Hematopoietic multipotent progenitor cell treated with erythropoietin and hydrocortisone succinate and interleukin-3 and kit ligand, for 17 days (in vitro differentiated cells): ENCODE measurements around the gene KCNH6.

Experiments
- DNase-seq: peaks from one replicate; pipeline ENCODE4 v3.0.0-alpha.2; 2015; ENCODE audit warnings: low spot score

Gene KCNH6

GRCh38 chr17:63557416-63557815 lies 34.3 kb downstream of the KCNH6 start:
- DNase-seq, result no peak

DNA sequence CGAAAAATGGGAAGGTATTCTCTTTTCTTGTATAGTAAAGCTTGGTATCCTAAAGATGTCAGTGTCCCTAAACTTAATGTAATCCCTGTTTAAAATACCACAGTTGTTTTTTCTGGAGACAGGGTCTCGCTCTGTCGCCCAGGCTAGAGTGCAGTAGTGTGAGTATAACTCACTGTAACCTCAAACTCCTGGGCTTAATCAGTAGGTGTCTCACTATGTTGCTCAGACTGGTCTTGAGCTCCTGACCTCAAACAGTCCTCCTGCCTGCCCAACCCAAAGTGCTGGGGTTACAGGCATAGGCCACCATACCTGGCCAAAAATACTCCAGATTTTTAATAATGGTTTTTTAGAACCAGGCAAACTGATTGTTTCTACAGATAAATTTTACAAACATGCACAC lies 35.3 kb downstream of the KCNH6 start:
- no peak for DNase-seq

- DNase-seq, result no peak
These were observed 38.7 kb downstream of the KCNH6 start for GRCh38 chr17:63561819-63562218.

DNA sequence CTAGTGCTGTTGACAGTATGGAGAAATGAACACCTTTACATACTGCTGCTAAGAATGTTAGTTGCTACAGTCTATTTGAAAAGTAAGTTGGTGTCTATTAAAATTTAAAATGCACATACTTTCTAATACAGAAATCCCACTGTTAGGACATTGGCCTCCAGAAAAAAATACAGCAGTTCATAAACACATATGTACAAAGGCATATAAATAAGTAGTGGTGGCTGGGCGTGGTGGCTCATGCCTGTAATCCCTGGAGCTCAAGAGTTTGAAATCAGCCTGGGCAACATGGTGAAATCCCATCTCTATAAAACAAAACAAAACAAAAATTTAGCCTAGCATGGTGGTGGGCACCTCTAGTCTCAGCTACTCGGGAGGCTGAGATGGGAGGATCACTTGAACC lies 40.2 kb downstream of the KCNH6 start:
- no peak for DNase-seq

- no peak for DNase-seq
These were observed 41.4 kb downstream of the KCNH6 start for GRCh38 chr17:63564562-63564961.

- no peak for DNase-seq
These were observed 44.1 kb downstream of the KCNH6 start for GRCh38 chr17:63567229-63567628.

GRCh38 chr17:63568563-63568962 lies 45.4 kb downstream of the KCNH6 start:
- DNase-seq, result no peak

DNA sequence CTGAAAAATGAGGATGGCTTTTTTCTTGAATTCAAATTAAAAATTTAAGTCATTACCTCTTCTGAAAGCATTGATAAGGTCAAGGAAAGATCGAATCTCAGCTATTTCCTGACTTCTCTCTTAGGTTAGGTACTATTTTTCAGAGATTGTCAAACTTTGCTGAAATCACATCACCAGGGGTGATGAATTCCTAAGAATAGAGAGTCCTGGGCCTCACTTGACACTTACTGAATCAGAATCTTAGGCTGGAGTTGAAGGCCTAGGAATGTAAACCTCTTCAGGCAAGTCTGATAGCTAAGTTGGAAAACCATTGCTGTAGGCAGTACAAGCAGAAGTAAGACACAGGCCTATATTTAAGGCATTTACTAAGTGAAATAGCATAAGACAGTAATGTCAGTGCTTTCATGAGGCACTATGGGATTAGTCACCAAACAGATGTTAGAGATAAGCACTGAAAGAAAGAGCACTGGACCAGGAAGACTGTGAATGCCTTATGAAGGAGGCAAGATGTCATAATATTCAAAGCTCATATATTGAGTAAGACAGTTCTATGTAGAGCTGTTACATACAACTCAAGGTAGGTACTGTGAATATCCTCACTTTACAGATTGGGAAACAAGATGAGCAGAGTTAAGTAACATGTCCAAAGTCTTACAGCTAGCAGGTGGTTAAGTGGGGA lies 48.6 kb downstream of the KCNH6 start:
- DNase-seq, result peak; percentile 49

- DNase-seq, result no peak
These were observed 50.5 kb downstream of the KCNH6 start for GRCh38 chr17:63573634-63574033.

- no peak for DNase-seq
These were observed 55.0 kb downstream of the KCNH6 start for GRCh38 chr17:63578027-63578768.

- no peak for DNase-seq
These were observed 55.6 kb downstream of the KCNH6 start for GRCh38 chr17:63578769-63579111.

DNA sequence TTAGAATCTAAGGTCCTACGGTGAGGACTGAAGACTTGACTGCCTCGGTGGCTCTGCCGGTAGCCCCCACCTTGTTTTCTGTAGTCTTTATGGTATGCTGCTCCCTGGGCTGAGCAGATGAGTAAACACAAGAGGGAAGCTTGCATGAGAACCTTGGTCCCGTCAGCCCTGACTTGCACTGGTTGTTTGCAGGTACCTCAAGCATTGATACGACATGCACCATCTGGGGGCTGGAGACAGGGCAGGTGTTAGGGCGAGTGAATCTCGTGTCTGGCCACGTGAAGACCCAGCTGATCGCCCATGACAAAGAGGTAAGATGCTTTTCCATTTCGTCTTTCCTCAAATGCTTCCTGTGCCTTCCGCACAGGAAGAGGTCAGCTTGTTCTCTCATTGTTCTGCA lies 56.5 kb downstream of the KCNH6 start:
- DNase-seq, result no peak

DNA sequence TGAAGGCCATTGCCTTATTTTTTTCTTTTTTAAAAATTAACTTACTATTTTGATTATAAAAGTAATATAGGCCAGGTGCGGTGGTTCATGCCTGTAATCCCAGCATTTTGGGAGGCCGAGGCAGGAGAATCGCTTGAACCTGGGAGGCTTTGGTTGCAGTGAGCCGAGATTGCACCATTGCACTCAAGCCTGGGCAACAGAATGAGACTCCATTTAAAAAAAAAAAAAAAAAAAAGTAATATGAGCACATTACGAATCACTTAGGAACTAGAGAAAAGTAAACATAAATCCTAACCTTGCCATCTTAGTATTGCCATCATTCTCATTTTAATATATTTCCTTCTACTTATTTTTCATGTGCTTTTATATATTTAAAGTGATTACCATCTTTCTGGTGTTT lies 64.6 kb downstream of the KCNH6 start:
- no peak for DNase-seq

- no peak for DNase-seq
These were observed 65.6 kb downstream of the KCNH6 start for GRCh38 chr17:63588797-63589196.

- no peak for DNase-seq
These were observed 66.5 kb downstream of the KCNH6 start for GRCh38 chr17:63589646-63590045.

DNA sequence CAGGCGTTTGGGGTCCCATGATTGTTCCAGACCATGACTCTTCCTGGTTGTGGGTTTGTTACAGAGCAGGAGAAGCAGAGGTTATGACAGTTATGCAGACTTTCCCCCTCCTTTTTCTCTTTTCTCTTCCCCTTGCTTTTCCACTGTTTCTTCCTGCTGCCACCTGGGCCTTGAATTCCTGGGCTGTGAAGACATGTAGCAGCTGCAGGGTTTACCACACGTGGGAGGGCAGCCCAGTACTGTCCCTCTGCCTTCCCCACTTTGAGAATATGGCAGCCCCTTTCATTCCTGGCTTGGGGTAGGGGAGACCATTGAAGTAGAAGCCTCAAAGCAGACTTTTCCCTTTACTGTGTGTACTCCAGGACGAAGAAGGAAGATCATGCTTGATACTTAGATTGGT lies 69.6 kb downstream of the KCNH6 start:
- no peak for DNase-seq

- no peak for DNase-seq
These were observed 72.0 kb downstream of the KCNH6 start for GRCh38 chr17:63595132-63595531.
